ENCODE data around the gene SLC38A7. TPM values are rescaled to one million over a fixed set of nuclear protein-coding genes. Genes with fewer than 3 reads are reported as not detected.

Gene SLC38A7
- total and polyA plus RNA-seq, 2 of the 13 experiments (the other 11 are each of a cell fraction or from before 2014, with no cell fraction given): 13.2 to 14.1 TPM

DNA sequence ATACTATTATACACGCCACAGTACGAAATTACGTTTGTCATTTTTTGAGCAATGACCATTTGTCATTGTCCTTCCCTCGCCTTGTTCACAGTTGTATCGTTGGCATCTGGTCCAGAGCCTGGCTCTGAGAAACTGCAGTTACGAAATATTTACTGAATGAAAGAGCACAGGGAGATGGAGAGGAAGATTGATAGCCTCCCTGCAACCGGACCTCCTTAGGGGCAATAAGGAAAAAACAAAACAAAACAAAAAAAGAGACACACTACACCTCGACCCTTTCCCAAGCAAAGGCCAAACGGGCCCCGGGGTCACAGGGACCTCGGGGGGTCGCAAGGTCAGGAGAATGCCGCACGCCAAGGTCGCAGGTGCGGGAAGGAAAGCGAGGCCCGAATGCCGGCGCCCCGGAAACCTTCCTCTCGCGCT, 48.7 kb upstream of the SLC38A7 start (continued):
- TF ChIP-seq, protein P1, sequence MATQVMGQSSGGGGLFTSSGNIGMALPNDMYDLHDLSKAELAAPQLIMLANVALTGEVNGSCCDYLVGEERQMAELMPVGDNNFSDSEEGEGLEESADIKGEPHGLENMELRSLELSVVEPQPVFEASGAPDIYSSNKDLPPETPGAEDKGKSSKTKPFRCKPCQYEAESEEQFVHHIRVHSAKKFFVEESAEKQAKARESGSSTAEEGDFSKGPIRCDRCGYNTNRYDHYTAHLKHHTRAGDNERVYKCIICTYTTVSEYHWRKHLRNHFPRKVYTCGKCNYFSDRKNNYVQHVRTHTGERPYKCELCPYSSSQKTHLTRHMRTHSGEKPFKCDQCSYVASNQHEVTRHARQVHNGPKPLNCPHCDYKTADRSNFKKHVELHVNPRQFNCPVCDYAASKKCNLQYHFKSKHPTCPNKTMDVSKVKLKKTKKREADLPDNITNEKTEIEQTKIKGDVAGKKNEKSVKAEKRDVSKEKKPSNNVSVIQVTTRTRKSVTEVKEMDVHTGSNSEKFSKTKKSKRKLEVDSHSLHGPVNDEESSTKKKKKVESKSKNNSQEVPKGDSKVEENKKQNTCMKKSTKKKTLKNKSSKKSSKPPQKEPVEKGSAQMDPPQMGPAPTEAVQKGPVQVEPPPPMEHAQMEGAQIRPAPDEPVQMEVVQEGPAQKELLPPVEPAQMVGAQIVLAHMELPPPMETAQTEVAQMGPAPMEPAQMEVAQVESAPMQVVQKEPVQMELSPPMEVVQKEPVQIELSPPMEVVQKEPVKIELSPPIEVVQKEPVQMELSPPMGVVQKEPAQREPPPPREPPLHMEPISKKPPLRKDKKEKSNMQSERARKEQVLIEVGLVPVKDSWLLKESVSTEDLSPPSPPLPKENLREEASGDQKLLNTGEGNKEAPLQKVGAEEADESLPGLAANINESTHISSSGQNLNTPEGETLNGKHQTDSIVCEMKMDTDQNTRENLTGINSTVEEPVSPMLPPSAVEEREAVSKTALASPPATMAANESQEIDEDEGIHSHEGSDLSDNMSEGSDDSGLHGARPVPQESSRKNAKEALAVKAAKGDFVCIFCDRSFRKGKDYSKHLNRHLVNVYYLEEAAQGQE (IDR thresholded peaks at IDR 0.05; ENCODE audit: borderline replicate concordance in 1 of 2, low read depth in 1 of 2, low read length in 2 of 2): no peak
- TF ChIP-seq, protein P2, sequence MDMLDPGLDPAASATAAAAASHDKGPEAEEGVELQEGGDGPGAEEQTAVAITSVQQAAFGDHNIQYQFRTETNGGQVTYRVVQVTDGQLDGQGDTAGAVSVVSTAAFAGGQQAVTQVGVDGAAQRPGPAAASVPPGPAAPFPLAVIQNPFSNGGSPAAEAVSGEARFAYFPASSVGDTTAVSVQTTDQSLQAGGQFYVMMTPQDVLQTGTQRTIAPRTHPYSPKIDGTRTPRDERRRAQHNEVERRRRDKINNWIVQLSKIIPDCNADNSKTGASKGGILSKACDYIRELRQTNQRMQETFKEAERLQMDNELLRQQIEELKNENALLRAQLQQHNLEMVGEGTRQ (IDR thresholded peaks at IDR 0.05; ENCODE audit: low read depth, low read length): no peak
- TF ChIP-seq, protein P2 (CRISPR knock-in tag; IDR thresholded peaks at IDR 0.05; ENCODE audit: borderline replicate concordance): no peak
- TF ChIP-seq, protein P3, sequence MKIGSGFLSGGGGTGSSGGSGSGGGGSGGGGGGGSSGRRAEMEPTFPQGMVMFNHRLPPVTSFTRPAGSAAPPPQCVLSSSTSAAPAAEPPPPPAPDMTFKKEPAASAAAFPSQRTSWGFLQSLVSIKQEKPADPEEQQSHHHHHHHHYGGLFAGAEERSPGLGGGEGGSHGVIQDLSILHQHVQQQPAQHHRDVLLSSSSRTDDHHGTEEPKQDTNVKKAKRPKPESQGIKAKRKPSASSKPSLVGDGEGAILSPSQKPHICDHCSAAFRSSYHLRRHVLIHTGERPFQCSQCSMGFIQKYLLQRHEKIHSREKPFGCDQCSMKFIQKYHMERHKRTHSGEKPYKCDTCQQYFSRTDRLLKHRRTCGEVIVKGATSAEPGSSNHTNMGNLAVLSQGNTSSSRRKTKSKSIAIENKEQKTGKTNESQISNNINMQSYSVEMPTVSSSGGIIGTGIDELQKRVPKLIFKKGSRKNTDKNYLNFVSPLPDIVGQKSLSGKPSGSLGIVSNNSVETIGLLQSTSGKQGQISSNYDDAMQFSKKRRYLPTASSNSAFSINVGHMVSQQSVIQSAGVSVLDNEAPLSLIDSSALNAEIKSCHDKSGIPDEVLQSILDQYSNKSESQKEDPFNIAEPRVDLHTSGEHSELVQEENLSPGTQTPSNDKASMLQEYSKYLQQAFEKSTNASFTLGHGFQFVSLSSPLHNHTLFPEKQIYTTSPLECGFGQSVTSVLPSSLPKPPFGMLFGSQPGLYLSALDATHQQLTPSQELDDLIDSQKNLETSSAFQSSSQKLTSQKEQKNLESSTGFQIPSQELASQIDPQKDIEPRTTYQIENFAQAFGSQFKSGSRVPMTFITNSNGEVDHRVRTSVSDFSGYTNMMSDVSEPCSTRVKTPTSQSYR (CRISPR knock-in tag; IDR thresholded peaks at IDR 0.05; ENCODE audit: borderline replicate concordance): no peak
- TF ChIP-seq ZFP41 (CRISPR knock-in tag; IDR thresholded peaks at IDR 0.05; ENCODE audit: borderline replicate concordance) (no peak), TRIM24 (CRISPR knock-in tag; IDR thresholded peaks at IDR 0.05) (no peak), CEBPB (IDR thresholded peaks at IDR 0.05; ENCODE audit: borderline replicate concordance, low read depth, low read length) (peak; percentile 69), KLF12 (CRISPR knock-in tag; IDR thresholded peaks at IDR 0.05; ENCODE audit: borderline replicate concordance) (no peak; the same call in 1 of the 2 replicates), PLRG1 (conservative IDR thresholded peaks at IDR 0.05) (no peak), CHCHD3 (CRISPR knock-in tag; IDR thresholded peaks at IDR 0.05) (no peak), CREM (IDR thresholded peaks at IDR 0.05) (no peak), CREM (CRISPR knock-in tag; IDR thresholded peaks at IDR 0.05) (no peak), ZNF407 (CRISPR knock-in tag; IDR thresholded peaks at IDR 0.05; ENCODE audit: not compliant biosample characterization) (no peak)

All from HepG2 (cell line).